HUES48 (cell line): ENCODE measurements around the gene SLC22A17.

Experiments
- H3K27ac ChIP-seq: one replicate; pipeline ENCODE4 v1.7.0; 2013; ENCODE audit warnings: low read depth, low read length, inconsistent platforms
- H3K27me3 ChIP-seq: 2 replicates; pipeline ENCODE4 v1.6.1; 2013; ENCODE audit warnings: mild to moderate bottlenecking, low read length; ENCODE audit not compliant: control insufficient read depth, insufficient read depth
- H3K36me3 ChIP-seq: 2 replicates; pipeline ENCODE4 v1.6.1; 2013; ENCODE audit warnings: low read length; ENCODE audit not compliant: control insufficient read depth, insufficient read depth
- H3K4me1 ChIP-seq: 2 replicates; pipeline ENCODE4 v1.6.1; 2013; ENCODE audit warnings: mild to moderate bottlenecking, low read length; ENCODE audit not compliant: control insufficient read depth, insufficient read depth
- H3K4me3 ChIP-seq: 2 replicates; pipeline ENCODE4 v1.5.1; 2013; ENCODE audit warnings: mild to moderate bottlenecking, low read depth, low read length
- H3K9ac ChIP-seq: 2 replicates; pipeline ENCODE4 v1.6.1; 2013; ENCODE audit warnings: mild to moderate bottlenecking, low read depth, low read length, moderate library complexity
- H3K9me3 ChIP-seq: 2 replicates; pipeline ENCODE4 v1.6.1; 2013; ENCODE audit warnings: low read length; ENCODE audit not compliant: control insufficient read depth, insufficient read depth

The SLC22A17 gene

DNA sequence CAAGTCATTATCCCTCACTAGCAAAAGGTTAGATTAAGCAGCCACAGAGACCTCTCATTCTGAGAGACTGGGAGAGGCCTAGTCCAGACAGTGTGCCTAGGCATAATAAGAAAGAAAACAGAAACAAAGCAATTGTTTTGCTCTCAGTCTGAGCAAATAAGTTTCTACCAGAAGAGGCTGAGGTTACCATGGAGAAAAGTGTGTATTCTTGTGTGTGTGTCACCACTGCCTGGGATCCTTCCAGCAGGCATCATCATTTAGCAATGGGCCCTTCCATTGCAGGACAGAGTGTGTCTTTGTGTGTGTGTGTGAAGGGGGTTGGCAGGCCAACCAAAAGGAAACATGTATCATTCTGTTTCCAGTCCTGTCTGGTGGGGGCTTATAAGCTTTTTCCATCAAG lies 8.6 kb upstream of the SLC22A17 start:
- Histone ChIP-seq H3K27me3 (no peaks in the 10 kb centered on the region), H3K27ac (no peak overlapping the region), H3K36me3 (peaks cover 45% of the 10 kb centered on the region), H3K4me1 (peaks cover 15% of the 10 kb centered on the region), H3K9me3 (no peaks in the 10 kb centered on the region), H3K9ac (no peak overlapping the region), H3K4me3 (no peak overlapping the region)

DNA sequence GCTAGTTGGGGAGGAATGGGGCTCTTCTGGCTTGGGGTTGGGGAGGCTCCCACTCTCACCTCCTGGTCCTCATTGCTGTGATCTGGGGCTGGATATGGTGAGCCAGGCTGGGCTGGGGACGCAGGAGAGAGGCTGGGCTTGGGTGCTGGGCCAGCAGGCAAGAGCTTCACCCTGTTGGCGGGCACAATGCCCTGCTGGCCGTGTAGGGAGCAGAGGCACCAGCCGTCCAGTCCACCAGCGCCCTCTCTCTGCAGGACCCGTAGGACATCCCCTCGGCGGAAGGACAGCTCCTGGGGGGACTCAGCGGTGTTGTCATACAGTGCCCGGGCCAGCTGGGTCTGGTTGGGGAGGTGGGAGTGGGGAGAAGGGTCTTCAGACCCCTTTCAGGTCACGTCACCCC lies 7.8 kb upstream of the SLC22A17 start:
- no peaks in the 10 kb centered on the region for H3K9me3 ChIP-seq
- H3K36me3 ChIP-seq = peaks cover 47% of the 10 kb centered on the region
- H3K27ac ChIP-seq = no peak overlapping the region
- no peak overlapping the region for H3K4me3 ChIP-seq
- no peaks in the 10 kb centered on the region for H3K27me3 ChIP-seq
- H3K4me1 ChIP-seq = peaks cover 15% of the 10 kb centered on the region
- no peak overlapping the region for H3K9ac ChIP-seq

DNA sequence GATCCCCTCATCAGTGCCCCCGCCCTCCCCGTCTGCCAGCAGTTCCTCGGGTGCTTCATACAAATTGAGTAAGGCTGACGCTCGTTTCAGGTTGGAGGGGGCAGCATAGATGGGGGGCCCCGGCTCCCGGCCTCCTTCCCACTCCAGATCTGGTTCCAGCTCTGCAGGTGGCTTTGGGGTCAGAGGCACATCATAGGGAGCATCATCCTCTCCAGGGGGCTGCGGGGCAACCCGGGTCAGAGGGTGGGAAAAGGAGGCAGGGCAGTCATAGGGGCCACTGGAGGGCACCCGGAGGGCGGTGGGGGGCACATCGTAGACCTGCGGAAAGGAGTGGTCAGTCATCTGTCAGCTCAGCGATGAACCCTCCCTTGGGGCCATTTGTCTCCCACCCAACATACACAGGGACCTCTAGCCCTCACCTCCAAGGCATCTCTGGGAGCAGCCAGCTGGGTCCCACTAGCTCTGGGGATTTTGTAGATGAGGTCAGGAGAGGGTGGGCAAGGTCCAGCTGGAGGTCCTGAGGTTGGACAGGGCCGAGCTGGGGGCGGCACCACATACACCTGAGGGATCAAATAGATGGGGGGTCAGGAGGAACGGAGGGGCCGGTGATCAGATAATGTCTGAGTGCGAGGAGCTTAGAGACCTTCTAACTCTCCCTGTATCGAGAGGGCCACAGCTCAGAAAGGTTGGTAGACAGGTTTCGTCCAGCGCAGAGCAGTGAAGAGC lies 7.2 kb upstream of the SLC22A17 start:
- peaks cover 15% of the 10 kb centered on the region for H3K4me1 ChIP-seq
- H3K9me3 ChIP-seq = no peaks in the 10 kb centered on the region
- H3K27ac ChIP-seq = no peak overlapping the region
- peaks cover 47% of the 10 kb centered on the region for H3K36me3 ChIP-seq
- H3K27me3 ChIP-seq = no peaks in the 10 kb centered on the region
- H3K9ac ChIP-seq = no peak overlapping the region
- H3K4me3 ChIP-seq = no peak overlapping the region

- peaks cover under 1% of the 10 kb centered on the region; the same call in 1 of the 2 replicates for H3K27me3 ChIP-seq
- H3K36me3 ChIP-seq = peaks cover 47% of the 10 kb centered on the region
- H3K4me1 ChIP-seq = peaks cover 12% of the 10 kb centered on the region
- H3K9ac ChIP-seq = no peak overlapping the region
- H3K9me3 ChIP-seq = no peaks in the 10 kb centered on the region
- H3K4me3 ChIP-seq = no peak overlapping the region
- H3K27ac ChIP-seq = no peak overlapping the region
Measured at GRCh38 chr14:23359167-23359626, 6.5 kb upstream of the SLC22A17 start.

DNA sequence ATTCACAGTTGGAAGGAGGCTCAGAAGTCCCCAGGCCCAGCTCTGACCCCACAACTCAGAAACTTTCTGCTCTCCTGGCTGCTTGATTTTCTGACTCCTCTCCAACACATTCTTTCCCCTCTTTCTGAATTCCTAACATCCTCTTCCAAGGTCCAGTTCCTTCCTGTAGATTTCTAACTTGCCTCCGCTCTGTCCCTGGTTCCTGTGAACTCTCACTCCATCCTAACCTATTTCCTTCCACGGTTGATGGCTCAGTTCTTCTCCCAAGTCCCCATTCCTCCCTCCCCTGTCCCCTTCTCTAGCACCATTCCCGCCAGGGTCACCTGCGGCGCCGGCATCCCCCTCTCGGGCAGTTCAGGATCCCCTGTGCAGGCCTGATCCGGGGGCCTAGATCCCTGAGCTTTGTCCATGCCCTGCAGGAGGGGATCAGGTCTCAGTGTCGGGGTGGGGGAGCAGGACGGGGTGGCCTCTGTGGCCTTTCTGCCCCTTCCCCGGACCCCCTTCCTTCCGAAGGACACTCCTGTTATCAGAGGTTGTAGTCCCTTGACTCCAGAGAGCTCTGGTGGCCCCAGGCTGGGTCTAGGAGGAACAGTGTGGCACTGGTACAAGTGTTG lies 6.0 kb upstream of the SLC22A17 start:
- no peak overlapping the region for H3K27ac ChIP-seq
- H3K4me1 ChIP-seq = peaks cover 7% of the 10 kb centered on the region
- H3K36me3 ChIP-seq = peaks cover 44% of the 10 kb centered on the region

GRCh38 chr14:23358042-23358441 lies 5.4 kb upstream of the SLC22A17 start:
- H3K4me3 ChIP-seq = no peak overlapping the region
- peaks cover 12% of the 10 kb centered on the region for H3K27me3 ChIP-seq
- H3K9ac ChIP-seq = no peak overlapping the region
- H3K9me3 ChIP-seq = no peaks in the 10 kb centered on the region
- peaks cover 44% of the 10 kb centered on the region for H3K36me3 ChIP-seq
- H3K27ac ChIP-seq = no peak overlapping the region
- peaks cover under 1% of the 10 kb centered on the region; the same call in 1 of the 2 replicates for H3K4me1 ChIP-seq

More for the DNA sequence above, 6.0 kb upstream of the SLC22A17 start:
- Histone ChIP-seq H3K9me3 (no peaks in the 10 kb centered on the region), H3K27me3 (peaks cover 6% of the 10 kb centered on the region), H3K4me3 (no peak overlapping the region), H3K9ac (no peak overlapping the region)

DNA sequence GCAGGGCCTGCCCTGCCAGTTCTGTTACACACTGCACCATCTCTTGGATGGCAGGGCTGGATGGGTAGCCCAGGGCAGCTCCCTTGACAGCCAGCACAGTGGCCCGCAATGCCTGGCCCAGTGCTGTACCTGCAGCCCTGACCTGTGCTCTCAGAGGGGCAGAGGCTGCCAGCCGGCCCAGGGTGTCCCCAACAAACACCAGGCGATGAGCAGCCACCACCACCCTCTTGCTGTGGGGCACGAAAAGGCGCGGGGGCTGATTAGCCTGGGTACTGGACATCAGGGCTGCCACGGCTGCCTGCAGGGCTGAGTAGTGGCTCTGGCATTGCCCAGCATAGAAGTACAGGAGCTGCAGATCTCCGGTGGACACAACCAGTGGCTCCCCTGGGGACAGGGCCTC lies 4.6 kb upstream of the SLC22A17 start:
- Histone ChIP-seq H3K27ac (no peak overlapping the region), H3K27me3 (peaks cover 13% of the 10 kb centered on the region), H3K4me1 (no peaks in the 10 kb centered on the region), H3K36me3 (peaks cover 44% of the 10 kb centered on the region), H3K9me3 (no peaks in the 10 kb centered on the region), H3K4me3 (no peak overlapping the region), H3K9ac (no peak overlapping the region)

- no peak overlapping the region for H3K9ac ChIP-seq
- no peaks in the 10 kb centered on the region for H3K4me1 ChIP-seq
- H3K4me3 ChIP-seq = no peak overlapping the region
- H3K27ac ChIP-seq = no peak overlapping the region
- peaks cover 16% of the 10 kb centered on the region for H3K27me3 ChIP-seq
- H3K9me3 ChIP-seq = no peaks in the 10 kb centered on the region
- H3K36me3 ChIP-seq = peaks cover 41% of the 10 kb centered on the region
Measured at GRCh38 chr14:23356662-23357061, 4.0 kb upstream of the SLC22A17 start.

DNA sequence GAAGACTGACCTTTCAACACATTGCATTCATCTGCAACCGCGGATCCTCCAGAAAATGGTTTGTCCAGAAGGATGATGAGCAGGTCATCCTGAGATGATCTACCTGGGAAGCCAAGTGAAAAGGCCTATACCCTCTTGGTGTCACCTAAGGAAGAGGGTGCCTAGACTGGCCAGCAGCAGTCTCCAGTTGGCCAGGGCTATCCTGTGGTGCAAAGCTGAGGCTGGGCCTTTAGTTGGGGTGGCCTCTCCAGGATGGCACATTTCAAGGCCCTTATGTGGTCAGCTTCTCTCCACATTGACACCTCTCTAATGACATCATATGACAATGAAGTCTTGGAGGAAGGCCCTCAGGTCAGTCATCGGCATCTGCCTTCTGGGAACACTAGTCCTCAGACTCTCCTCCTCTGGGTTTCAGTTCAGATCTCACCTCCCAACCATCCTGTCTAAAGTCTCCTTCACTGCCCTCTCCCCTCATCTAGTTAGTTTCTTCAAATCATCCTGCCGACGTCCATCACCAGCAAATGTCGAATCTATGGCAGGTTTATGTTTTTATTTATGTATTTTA lies 3.3 kb upstream of the SLC22A17 start:
- no peaks in the 10 kb centered on the region for H3K9me3 ChIP-seq
- H3K36me3 ChIP-seq = peaks cover 38% of the 10 kb centered on the region
- H3K4me1 ChIP-seq = no peaks in the 10 kb centered on the region
- no peak overlapping the region for H3K9ac ChIP-seq
- H3K27ac ChIP-seq = no peak overlapping the region
- no peak overlapping the region for H3K4me3 ChIP-seq
- peaks cover 23% of the 10 kb centered on the region for H3K27me3 ChIP-seq

GRCh38 chr14:23354990-23355389 lies 2.3 kb upstream of the SLC22A17 start:
- no peak overlapping the region for H3K9ac ChIP-seq
- H3K4me3 ChIP-seq = no peak overlapping the region
- no peaks in the 10 kb centered on the region for H3K4me1 ChIP-seq
- H3K36me3 ChIP-seq = peaks cover 34% of the 10 kb centered on the region
- peaks cover 26% of the 10 kb centered on the region for H3K27me3 ChIP-seq
- H3K27ac ChIP-seq = no peak overlapping the region
- no peaks in the 10 kb centered on the region for H3K9me3 ChIP-seq

DNA sequence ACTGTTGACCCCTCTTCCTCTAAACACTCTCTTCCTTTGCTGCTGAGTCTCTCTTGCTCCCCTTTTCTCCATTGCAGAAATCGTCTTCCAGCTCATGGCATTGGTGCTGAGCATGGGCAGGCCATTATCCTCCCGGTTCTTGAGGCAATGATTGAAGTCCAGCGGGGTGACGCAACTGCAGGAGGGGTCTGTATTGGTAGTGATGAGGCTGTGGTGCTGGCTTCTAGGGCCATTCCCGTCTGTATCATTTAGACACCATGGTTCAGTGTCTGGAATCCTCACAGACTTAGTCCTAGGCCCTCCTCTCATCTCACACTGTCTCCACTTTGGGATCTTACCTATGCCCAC lies 720 bp upstream of the SLC22A17 start:
- peaks cover 26% of the 10 kb centered on the region for H3K27me3 ChIP-seq
- H3K9me3 ChIP-seq = no peaks in the 10 kb centered on the region
- H3K9ac ChIP-seq = no peak overlapping the region
- H3K27ac ChIP-seq = no peak overlapping the region
- no peaks in the 10 kb centered on the region for H3K4me1 ChIP-seq
- H3K4me3 ChIP-seq = 0 out of 2 replicates have a peak overlapping the region, but pooled peaks have one; percentile 80
- peaks cover 22% of the 10 kb centered on the region for H3K36me3 ChIP-seq
